GM12865 (cell line): ENCODE data around the gene C11orf98.
"Not testable (repeated sequence)": the region's sequence is repeated elsewhere in the genome, so short reads cannot be mapped to it uniquely, and the experiment has no call there.

Source experiments
- DNase-seq: peaks from one replicate; pipeline ENCODE4 v3.0.0; 2010; ENCODE audit warnings: low read depth
- H3K4me3 ChIP-seq: 2 replicates; pipeline ENCODE4 v1.5.1; 2011; ENCODE audit warnings: mild to moderate bottlenecking, low read depth, low read length, control low read depth
- CTCF ChIP-seq: IDR thresholded peaks from 2 replicates; pipeline ENCODE4 v1.5.1; 2011; ENCODE audit warnings: low read length, control low read depth, low read depth, inconsistent platforms; ENCODE audit not compliant: insufficient read depth; ENCODE audit errors: missing control alignments

C11orf98 gene

GRCh38 chr11:62702246-62702645 is 37.2 kb upstream of the C11orf98 start:
- DNase-seq, result peak; percentile 51
- H3K4me3 ChIP-seq, result no peak overlapping the region
- TF ChIP-seq CTCF, result no peak

- peak; percentile 83 for TF ChIP-seq CTCF
- no peak overlapping the region for H3K4me3 ChIP-seq
- DNase-seq, result peak; percentile 88
These were observed 29.6 kb upstream of the C11orf98 start for GRCh38 chr11:62694455-62695167.

GRCh38 chr11:62693624-62694023 is 28.6 kb upstream of the C11orf98 start:
- DNase-seq, H3K4me3 ChIP-seq: not testable (repeated sequence)

- H3K4me3 ChIP-seq, result no peak within 1 kb of the TSS
- DNase-seq, result no peak
- no peak for TF ChIP-seq CTCF
These were observed 24.6 kb upstream of the C11orf98 start, which contains the start of gene LRRN4CL for GRCh38 chr11:62689421-62690183. LRRN4CL (minus strand) TSS chr11:62689530; CDS start chr11:62688508, 1,022 bp downstream.

GRCh38 chr11:62688491-62688890 is 23.5 kb upstream of the C11orf98 start:
- DNase-seq, result no peak
- no peak overlapping the region for H3K4me3 ChIP-seq
- TF ChIP-seq CTCF, result no peak

GRCh38 chr11:62687508-62688396 is 22.7 kb upstream of the C11orf98 start:
- no peak for TF ChIP-seq CTCF
- DNase-seq, result no peak
- H3K4me3 ChIP-seq, result no peak overlapping the region

GRCh38 chr11:62682518-62682917 is 17.5 kb upstream of the C11orf98 start:
- DNase-seq, result no peak

More at GRCh38 chr11:62682518-62682917, 17.5 kb upstream of the C11orf98 start:
- no peak overlapping the region for H3K4me3 ChIP-seq
- TF ChIP-seq CTCF, result no peak
